Measurements from ENCODE around the gene DOHH. TPM values are rescaled to one million over a fixed set of nuclear protein-coding genes. Genes with fewer than 3 reads are reported as not detected.

Gene DOHH
- total and polyA plus RNA-seq, 8 donors: 0.45 to 21.7 (median 13.6) TPM; not detected in 1

DNA sequence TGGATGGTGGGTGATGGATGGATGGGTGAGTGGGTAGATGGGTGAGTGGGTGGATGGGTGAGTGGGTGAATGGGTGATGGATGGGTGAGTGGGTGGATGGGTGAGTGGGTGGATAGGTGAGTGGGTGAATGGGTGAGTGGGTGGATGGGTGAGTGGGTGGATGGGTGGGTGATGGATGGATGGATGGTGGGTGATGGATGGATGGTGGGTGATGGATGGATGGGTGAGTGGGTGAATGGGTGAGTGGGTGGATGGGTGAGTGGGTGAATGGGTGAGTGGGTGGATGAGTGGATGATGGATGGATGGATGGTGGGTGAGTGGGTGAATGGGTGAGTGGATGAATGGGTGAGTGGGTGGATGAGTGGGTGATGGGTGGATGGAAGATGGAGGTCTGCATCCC, 23.0 kb downstream of the DOHH start:
- DNase-seq: no peak
- intact Hi-C loops (cut with DNase I; ENCODE audit: low total_unique reads): no loop called here
- peaks cover 9 to 67% (median 50%) of the 10 kb centered on the region in 4 donors for H3K4me1 ChIP-seq
- no peaks in the 10 kb centered on the region for H3K9me3 ChIP-seq
- peaks cover 0 to 42% (median 5%) of the 10 kb centered on the region in 3 donors for H3K27me3 ChIP-seq
- no peak overlapping the region for H3K27ac ChIP-seq
- peaks cover 0 to 8% (median 0%) of the 10 kb centered on the region in 4 donors for H3K36me3 ChIP-seq
- TF ChIP-seq, protein P1, sequence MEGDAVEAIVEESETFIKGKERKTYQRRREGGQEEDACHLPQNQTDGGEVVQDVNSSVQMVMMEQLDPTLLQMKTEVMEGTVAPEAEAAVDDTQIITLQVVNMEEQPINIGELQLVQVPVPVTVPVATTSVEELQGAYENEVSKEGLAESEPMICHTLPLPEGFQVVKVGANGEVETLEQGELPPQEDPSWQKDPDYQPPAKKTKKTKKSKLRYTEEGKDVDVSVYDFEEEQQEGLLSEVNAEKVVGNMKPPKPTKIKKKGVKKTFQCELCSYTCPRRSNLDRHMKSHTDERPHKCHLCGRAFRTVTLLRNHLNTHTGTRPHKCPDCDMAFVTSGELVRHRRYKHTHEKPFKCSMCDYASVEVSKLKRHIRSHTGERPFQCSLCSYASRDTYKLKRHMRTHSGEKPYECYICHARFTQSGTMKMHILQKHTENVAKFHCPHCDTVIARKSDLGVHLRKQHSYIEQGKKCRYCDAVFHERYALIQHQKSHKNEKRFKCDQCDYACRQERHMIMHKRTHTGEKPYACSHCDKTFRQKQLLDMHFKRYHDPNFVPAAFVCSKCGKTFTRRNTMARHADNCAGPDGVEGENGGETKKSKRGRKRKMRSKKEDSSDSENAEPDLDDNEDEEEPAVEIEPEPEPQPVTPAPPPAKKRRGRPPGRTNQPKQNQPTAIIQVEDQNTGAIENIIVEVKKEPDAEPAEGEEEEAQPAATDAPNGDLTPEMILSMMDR (IDR thresholded peaks at IDR 0.05): no peak
- TF ChIP-seq POLR2AphosphoS5 (IDR thresholded peaks at IDR 0.05) (no peak), EP300 (IDR thresholded peaks at IDR 0.05) (no peak)
- no peak overlapping the region for H3K4me3 ChIP-seq

DNA sequence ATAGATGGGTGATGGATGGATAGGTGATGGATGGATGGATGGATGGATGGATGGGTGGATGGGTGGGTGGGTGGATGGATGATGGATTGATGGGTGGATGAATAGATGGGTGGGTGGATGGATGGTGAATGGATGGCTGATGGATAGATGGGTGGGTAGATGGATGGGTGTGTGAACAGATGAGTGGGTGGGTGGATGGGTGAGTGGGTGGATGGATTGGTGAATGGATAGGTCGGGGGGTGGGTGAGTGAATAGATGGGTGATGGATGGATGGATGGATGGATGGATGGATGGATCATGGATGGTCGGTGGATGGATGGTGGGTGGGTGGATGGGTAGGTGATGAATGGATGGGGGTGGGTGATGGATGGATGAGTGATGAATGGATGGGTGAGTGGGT, 23.6 kb downstream of the DOHH start:
- no peak for DNase-seq
- H3K27ac ChIP-seq: no peak overlapping the region
- no peaks in the 10 kb centered on the region for H3K9me3 ChIP-seq
- H3K4me3 ChIP-seq: no peak overlapping the region
- intact Hi-C loops (cut with DNase I; ENCODE audit: low total_unique reads): no loop called here
- H3K36me3 ChIP-seq: peaks cover 0 to 8% (median 0%) of the 10 kb centered on the region in 4 donors
- 60 to 89% (median 88%) methylated on average over 2 of the region's 2 CpGs for WGBS, 5 donors
- no peak for TF ChIP-seq POLR2AphosphoS5 (IDR thresholded peaks at IDR 0.05)
- TF ChIP-seq, protein P1 (IDR thresholded peaks at IDR 0.05): no peak
- no peak for TF ChIP-seq EP300 (IDR thresholded peaks at IDR 0.05)
- TF ChIP-seq POLR2A (IDR thresholded peaks at IDR 0.05): no peak
- peaks cover 10 to 67% (median 51%) of the 10 kb centered on the region in 4 donors for H3K4me1 ChIP-seq
- peaks cover 0 to 35% (median 4%) of the 10 kb centered on the region in 3 donors for H3K27me3 ChIP-seq

DNA sequence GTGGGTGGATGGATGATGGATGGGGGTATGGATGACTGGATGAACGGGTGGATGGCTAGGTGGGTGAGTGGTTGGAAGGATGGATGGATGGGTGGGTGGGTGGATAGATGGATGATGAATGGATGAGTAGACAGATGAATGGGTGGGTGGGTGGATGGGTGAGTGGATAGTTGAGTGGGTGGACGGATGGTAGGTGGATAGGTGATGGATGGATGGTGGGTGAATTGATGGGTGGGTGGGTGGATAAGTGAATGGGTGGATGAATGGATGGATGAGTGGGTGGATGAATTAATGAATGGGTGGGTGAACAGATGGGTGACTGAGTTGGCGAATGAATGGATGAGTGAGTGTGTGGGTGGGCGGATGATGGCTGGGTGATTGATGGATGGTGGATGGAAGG, 25.0 kb downstream of the DOHH start:
- 84 to 92% (median 89%) methylated on average over 4 of the region's 4 CpGs for WGBS, 5 donors
- intact Hi-C loops (cut with DNase I; ENCODE audit: low total_unique reads): no loop called here
- no peak for DNase-seq
- Histone ChIP-seq H3K27me3 (peaks cover 0 to 21% (median 0%) of the 10 kb centered on the region in 3 donors), H3K9me3 (no peaks in the 10 kb centered on the region), H3K36me3 (peaks cover 0 to 8% (median 0%) of the 10 kb centered on the region in 4 donors), H3K4me3 (no peak overlapping the region), H3K27ac (no peak overlapping the region), H3K4me1 (peaks cover 10 to 57% (median 42%) of the 10 kb centered on the region in 4 donors)
- TF ChIP-seq EP300 (IDR thresholded peaks at IDR 0.05) (no peak), POLR2AphosphoS5 (IDR thresholded peaks at IDR 0.05) (no peak), POLR2A (IDR thresholded peaks at IDR 0.05) (no peak)
- TF ChIP-seq, protein P1 (IDR thresholded peaks at IDR 0.05): no peak

DNA sequence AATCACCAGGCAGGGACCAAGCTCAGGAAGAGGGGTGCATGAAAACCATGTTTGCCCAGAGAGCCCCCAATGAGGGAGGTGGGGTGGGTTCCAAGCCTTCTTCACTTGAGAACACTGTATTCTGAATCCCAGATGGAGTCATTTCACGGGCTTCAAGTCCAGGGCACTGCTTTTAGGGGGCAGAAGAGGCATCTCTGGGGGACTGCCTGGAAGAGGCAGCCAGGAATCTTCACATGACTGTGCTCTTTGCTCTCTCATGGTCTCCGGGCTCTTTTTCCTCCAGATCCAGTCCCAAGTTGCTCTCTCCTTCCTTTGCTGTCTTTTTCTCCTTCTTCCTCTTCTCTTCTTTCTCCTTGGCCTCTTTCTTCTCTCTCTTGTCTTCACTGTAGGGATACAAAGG, 25.9 kb downstream of the DOHH start:
- no peak for DNase-seq
- H3K36me3 ChIP-seq: peaks cover 0 to 8% (median 0%) of the 10 kb centered on the region in 4 donors
- H3K9me3 ChIP-seq: no peaks in the 10 kb centered on the region
- H3K27ac ChIP-seq: peak overlapping the region; percentile 39 to 71 (median 49)
- H3K27me3 ChIP-seq: peaks cover 0 to 13% (median 0%) of the 10 kb centered on the region in 3 donors
- H3K4me1 ChIP-seq: peaks cover 10 to 52% (median 38%) of the 10 kb centered on the region in 4 donors
- TF ChIP-seq POLR2A (IDR thresholded peaks at IDR 0.05): no peak
- no peak for TF ChIP-seq POLR2AphosphoS5 (IDR thresholded peaks at IDR 0.05)
- TF ChIP-seq, protein P1 (IDR thresholded peaks at IDR 0.05): no peak
- TF ChIP-seq EP300 (IDR thresholded peaks at IDR 0.05): no peak
- WGBS, 5 donors: 69 to 84% (median 79%) methylated on average over 2 of the region's 2 CpGs
- intact Hi-C loops (cut with DNase I; ENCODE audit: low total_unique reads): loop anchor here (5.0 kb wide), 1 partner anchor 152 kb away; no protein-coding TSS in a partner anchor
- no peak overlapping the region for H3K4me3 ChIP-seq

All from stomach (tissue), 9 donors.